Measurements from ENCODE around the gene SLC17A9. TPM values are rescaled to one million over a fixed set of nuclear protein-coding genes. Genes with fewer than 3 reads are reported as not detected.

The SLC17A9 gene
- total RNA-seq, 1 experiment from 2014 or later, result not detected

- DNase-seq (no peak), ATAC-seq (no peak)
- peaks cover 11% of the 10 kb centered on the region for H3K36me3 ChIP-seq (ENCODE audit: low read depth, low read length)
- H3K79me2 ChIP-seq (ENCODE audit: low read length), result peaks cover 100% of the 10 kb centered on the region
- no peaks in the 10 kb centered on the region for H3K27me3 ChIP-seq (ENCODE audit: low read length)
- peaks cover 79% of the 10 kb centered on the region for H4K20me1 ChIP-seq (ENCODE audit: low read length)
- no peaks in the 10 kb centered on the region for H3F3A ChIP-seq (ENCODE audit: low read length, unreplicated experiment)
- ChIA-PET POLR2A (ENCODE audit: unreplicated experiment) (no interaction called here), CTCF (no interaction called here)
- intact Hi-C loops (cut with micrococcal nuclease), result no loop called here
- H3K4me2 ChIP-seq (ENCODE audit: low read length), result no peak overlapping the region
- no peak overlapping the region for H3K4me3 ChIP-seq (ENCODE audit: low read length)
- no peaks in the 10 kb centered on the region for H3K9me2 ChIP-seq (replicated peaks; ENCODE audit: low read length)
- H3K9ac ChIP-seq (ENCODE audit: low read length), result no peak overlapping the region
- H3K9me3 ChIP-seq (ENCODE audit: low read length), result no peaks in the 10 kb centered on the region
- TF ChIP-seq CTCF (conservative IDR thresholded peaks at IDR 0.05; ENCODE audit: low read depth, low read length) (no peak), EZH2phosphoT487 (IDR thresholded peaks at IDR 0.05; ENCODE audit: borderline replicate concordance, low read length) (no peak), EZH2 (IDR thresholded peaks at IDR 0.05; ENCODE audit: low read length, unreplicated experiment) (no peak)
- peaks cover 9% of the 10 kb centered on the region; the same call in 1 of the 2 replicates for H3K4me1 ChIP-seq (ENCODE audit: insufficient read depth, low read length)
- H2AFZ ChIP-seq (ENCODE audit: low read length), result no peak overlapping the region
- BruUV-seq (replicated peaks), result no TSS peak
- H3K27ac ChIP-seq (ENCODE audit: low read length), result no peak overlapping the region
Measured at GRCh38 chr20:62916703-62917476, 35.6 kb upstream of the SLC17A9 start.

- intact Hi-C loops (cut with micrococcal nuclease), result no loop called here
- CTCF ChIA-PET, result no interaction called here
- Histone ChIP-seq H3K9me2 (replicated peaks; ENCODE audit: low read length) (no peaks in the 10 kb centered on the region), H3K4me1 (ENCODE audit: insufficient read depth, low read length) (peaks cover 9% of the 10 kb centered on the region; the same call in 1 of the 2 replicates), H3K27ac (ENCODE audit: low read length) (no peak overlapping the region), H3K4me2 (ENCODE audit: low read length) (no peak overlapping the region), H2AFZ (ENCODE audit: low read length) (no peak overlapping the region), H3K4me3 (ENCODE audit: low read length) (no peak overlapping the region), H3K36me3 (ENCODE audit: low read depth, low read length) (peaks cover 8% of the 10 kb centered on the region; the same call in 1 of the 2 replicates), H3K9me3 (ENCODE audit: low read length) (no peaks in the 10 kb centered on the region), H4K20me1 (ENCODE audit: low read length) (peaks cover 84% of the 10 kb centered on the region), H3K9ac (ENCODE audit: low read length) (no peak overlapping the region), H3K27me3 (ENCODE audit: low read length) (no peaks in the 10 kb centered on the region), H3F3A (ENCODE audit: low read length, unreplicated experiment) (no peaks in the 10 kb centered on the region), H3K79me2 (ENCODE audit: low read length) (peaks cover 100% of the 10 kb centered on the region)
- POLR2A ChIA-PET (ENCODE audit: unreplicated experiment), result interaction anchor here (0.8 kb wide), 1 partner anchor 1336 kb away, joined by 7 read pairs; no protein-coding TSS in a partner anchor
- no peak for ATAC-seq
- BruUV-seq (replicated peaks), result no TSS peak
- no peak for TF ChIP-seq CTCF (conservative IDR thresholded peaks at IDR 0.05; ENCODE audit: low read depth, low read length)
- TF ChIP-seq EZH2 (IDR thresholded peaks at IDR 0.05; ENCODE audit: low read length, unreplicated experiment), result no peak
- TF ChIP-seq EZH2phosphoT487 (IDR thresholded peaks at IDR 0.05; ENCODE audit: borderline replicate concordance, low read length), result no peak
- no peak for DNase-seq
Measured at GRCh38 chr20:62917720-62918119, 34.8 kb upstream of the SLC17A9 start.

GRCh38 chr20:62918147-62918546 is 34.4 kb upstream of the SLC17A9 start:
- TF ChIP-seq CTCF (conservative IDR thresholded peaks at IDR 0.05; ENCODE audit: low read depth, low read length) (no peak), EZH2 (IDR thresholded peaks at IDR 0.05; ENCODE audit: low read length, unreplicated experiment) (no peak), EZH2phosphoT487 (IDR thresholded peaks at IDR 0.05; ENCODE audit: borderline replicate concordance, low read length) (no peak)
- Histone ChIP-seq H3F3A (ENCODE audit: low read length, unreplicated experiment) (no peaks in the 10 kb centered on the region), H3K4me2 (ENCODE audit: low read length) (no peak overlapping the region), H3K4me1 (ENCODE audit: insufficient read depth, low read length) (peaks cover 9% of the 10 kb centered on the region; the same call in 1 of the 2 replicates), H3K79me2 (ENCODE audit: low read length) (peaks cover 100% of the 10 kb centered on the region), H3K27me3 (ENCODE audit: low read length) (no peaks in the 10 kb centered on the region), H3K4me3 (ENCODE audit: low read length) (no peak overlapping the region), H3K27ac (ENCODE audit: low read length) (no peak overlapping the region), H4K20me1 (ENCODE audit: low read length) (peaks cover 85% of the 10 kb centered on the region), H3K9ac (ENCODE audit: low read length) (no peak overlapping the region), H3K9me3 (ENCODE audit: low read length) (no peaks in the 10 kb centered on the region), H2AFZ (ENCODE audit: low read length) (no peak overlapping the region), H3K36me3 (ENCODE audit: low read depth, low read length) (peaks cover 5% of the 10 kb centered on the region; the same call in 1 of the 2 replicates), H3K9me2 (replicated peaks; ENCODE audit: low read length) (no peaks in the 10 kb centered on the region)
- ChIA-PET CTCF (no interaction called here), POLR2A (ENCODE audit: unreplicated experiment) (interaction anchor here (0.8 kb wide), 1 partner anchor 1337 kb away, joined by 7 read pairs; no protein-coding TSS in a partner anchor)
- ATAC-seq (no peak), DNase-seq (no peak)
- BruUV-seq (replicated peaks), result no TSS peak
- intact Hi-C loops (cut with micrococcal nuclease), result no loop called here
